Tibial nerve (tissue), 3 donors: Measurements from ENCODE around the gene TIAM1.

ENCODE experiments used
- CTCF ChIP-seq, 5 experiments: fragments of 200-600 bp in 3 of 5; fragments of 450-650 bp in 2 of 5; sonication (generic) in 3 of 5; IDR thresholded peaks; one replicate each; pipeline ENCODE4 v1.5.1; 2016 to 2019; ENCODE audit warnings: antibody characterized with exemption in 5 of 5, mild to moderate bottlenecking in 3 of 5, moderate library complexity in 2 of 5
- POLR2A ChIP-seq, 2 donors: fragments of 450-650 bp; IDR thresholded peaks; one replicate each; pipeline ENCODE4 v1.6.1; 2017; ENCODE audit warnings: antibody characterized with exemption in 2 of 2, mild to moderate bottlenecking in 2 of 2, moderate library complexity in 2 of 2

GRCh38 chr21:31111093-31111492 is 233.0 kb downstream of the TIAM1 start:
- no peak for TF ChIP-seq CTCF (IDR thresholded peaks at IDR 0.05)
- no peak for TF ChIP-seq POLR2A (IDR thresholded peaks at IDR 0.05)
